Hepatocyte (in vitro differentiated cells): ENCODE measurements around the gene TMEM132A. TPM values are rescaled to one million over a fixed set of nuclear protein-coding genes. Genes with fewer than 3 reads are reported as not detected.
"Not testable (repeated sequence)": the region's sequence is repeated elsewhere in the genome, so short reads cannot be mapped to it uniquely, and the experiment has no call there.

Experiments
- DNase-seq: peaks from one replicate; pipeline ENCODE4 v3.0.0-alpha.2; 2016; ENCODE audit warnings: low spot score
- H2AFZ ChIP-seq: fragments of 200-600 bp; sonication (generic); 2 replicates; pipeline ENCODE4 v1.6.0; 2016; ENCODE audit warnings: antibody characterized with exemption, mild to moderate bottlenecking
- H3K27ac ChIP-seq: fragments of 200-600 bp; sonication (generic); 2 replicates; pipeline ENCODE4 v1.5.1; 2016; ENCODE audit warnings: mild to moderate bottlenecking
- H3K27me3 ChIP-seq: fragments of 200-600 bp; sonication (generic); 2 replicates; pipeline ENCODE4 v1.6.1; 2016
- H3K36me3 ChIP-seq: fragments of 200-600 bp; sonication (generic); replicated peaks from 2 replicates; pipeline ENCODE4 v1.5.1; 2016; ENCODE audit warnings: low read depth; ENCODE audit not compliant: insufficient read depth
- H3K4me1 ChIP-seq: fragments of 200-600 bp; sonication (generic); 2 replicates; pipeline ENCODE4 v1.5.1; 2016; ENCODE audit warnings: mild to moderate bottlenecking, moderate library complexity; ENCODE audit not compliant: insufficient read depth
- H3K4me2 ChIP-seq: fragments of 200-600 bp; sonication (generic); 2 replicates; pipeline ENCODE4 v1.6.0; 2016
- H3K4me3 ChIP-seq: fragments of 200-600 bp; sonication (generic); 2 replicates; pipeline ENCODE4 v1.5.1; 2016; ENCODE audit warnings: mild to moderate bottlenecking
- H3K79me2 ChIP-seq: fragments of 200-600 bp; sonication (generic); 2 replicates; pipeline ENCODE4 v1.6.0; 2017; ENCODE audit warnings: mild to moderate bottlenecking
- H3K9me2 ChIP-seq: fragments of 200-600 bp; sonication (generic); replicated peaks from 2 replicates; pipeline ENCODE4 v1.6.0; 2017; ENCODE audit warnings: mild to moderate bottlenecking; ENCODE audit not compliant: insufficient read depth
- H3K9me3 ChIP-seq: fragments of 200-600 bp; sonication (generic); 2 replicates; pipeline ENCODE4 v1.5.1; 2016; ENCODE audit warnings: low read depth, mild to moderate bottlenecking
- H4K20me1 ChIP-seq: fragments of 200-600 bp; sonication (generic); 2 replicates; pipeline ENCODE4 v1.6.0; 2016; ENCODE audit warnings: mild to moderate bottlenecking; ENCODE audit not compliant: insufficient read depth, poor library complexity, severe bottlenecking
- EZH2 ChIP-seq: fragments of 200-600 bp; sonication (generic); IDR thresholded peaks from 2 replicates; pipeline ENCODE4 v1.6.1; 2016; ENCODE audit warnings: antibody characterized with exemption, mild to moderate bottlenecking, borderline replicate concordance
- EZH2phosphoT487 ChIP-seq: fragments of 200-600 bp; sonication (generic); IDR thresholded peaks from one replicate; pipeline ENCODE4 v1.6.1; 2018; ENCODE audit warnings: antibody characterized with exemption, mild to moderate bottlenecking, low read depth, moderate library complexity; ENCODE audit not compliant: unreplicated experiment, severe bottlenecking
- WGBS: methylation state at CpG from one replicate; pipeline ENCODE4 v1.1.6; 2016; ENCODE audit warnings: low lambda C conversion rate; ENCODE audit errors: missing lambda C conversion rate; 5-methylcytosine and 5-hydroxymethylcytosine counted together
- polyA plus RNA-seq: library from polyadenylated mRNA; unstranded; fragments of >200 nt; fragmentation: Nextera tagmentation; extraction: Ambion mirVana; gene quantifications from 2 replicates; pipeline ENCODE4 v1.2.1, GENCODE V29; 2016
- total RNA-seq: library from RNA; depleted of rRNA; stranded (reverse); fragments of >200 nt; gene quantifications from 2 replicates; pipeline ENCODE4 v1.2.3, GENCODE V29; 2014
- TF ChIP-seq, protein P1 (sequence below): fragments of 200-600 bp; sonication (generic); IDR thresholded peaks from 2 replicates; pipeline ENCODE4 v1.5.1; 2016; ENCODE audit warnings: antibody characterized with exemption, mild to moderate bottlenecking; ENCODE audit not compliant: poor library complexity

Gene TMEM132A
- total and polyA plus RNA-seq, 2 experiments from 2014 or later = 44.3 to 98.7 TPM

DNA sequence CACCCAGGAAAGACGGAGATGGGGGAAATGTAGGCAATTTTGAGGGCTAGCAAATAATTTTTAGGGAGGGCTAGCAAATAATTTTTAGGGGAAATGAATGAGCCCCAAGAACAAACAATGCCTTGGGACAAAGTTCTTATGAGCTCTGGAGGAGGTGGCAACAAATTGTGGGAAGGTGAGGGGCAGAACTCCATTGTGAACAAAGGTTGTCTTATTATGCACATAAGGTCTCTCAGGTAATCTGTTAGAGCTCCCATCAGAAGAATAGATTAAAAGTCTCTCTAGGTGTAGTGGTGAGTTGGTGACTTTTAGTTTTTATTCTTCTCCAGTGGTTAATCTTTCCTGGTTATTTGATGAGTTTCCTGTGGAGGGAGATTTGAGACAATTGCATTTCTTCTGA lies 15.5 kb upstream of the TMEM132A start:
- no peaks in the 10 kb centered on the region for H3K9me2 ChIP-seq
- no peak overlapping the region for H3K4me3 ChIP-seq
- no peaks in the 10 kb centered on the region for H3K36me3 ChIP-seq
- no peak for DNase-seq
- TF ChIP-seq, protein P1, sequence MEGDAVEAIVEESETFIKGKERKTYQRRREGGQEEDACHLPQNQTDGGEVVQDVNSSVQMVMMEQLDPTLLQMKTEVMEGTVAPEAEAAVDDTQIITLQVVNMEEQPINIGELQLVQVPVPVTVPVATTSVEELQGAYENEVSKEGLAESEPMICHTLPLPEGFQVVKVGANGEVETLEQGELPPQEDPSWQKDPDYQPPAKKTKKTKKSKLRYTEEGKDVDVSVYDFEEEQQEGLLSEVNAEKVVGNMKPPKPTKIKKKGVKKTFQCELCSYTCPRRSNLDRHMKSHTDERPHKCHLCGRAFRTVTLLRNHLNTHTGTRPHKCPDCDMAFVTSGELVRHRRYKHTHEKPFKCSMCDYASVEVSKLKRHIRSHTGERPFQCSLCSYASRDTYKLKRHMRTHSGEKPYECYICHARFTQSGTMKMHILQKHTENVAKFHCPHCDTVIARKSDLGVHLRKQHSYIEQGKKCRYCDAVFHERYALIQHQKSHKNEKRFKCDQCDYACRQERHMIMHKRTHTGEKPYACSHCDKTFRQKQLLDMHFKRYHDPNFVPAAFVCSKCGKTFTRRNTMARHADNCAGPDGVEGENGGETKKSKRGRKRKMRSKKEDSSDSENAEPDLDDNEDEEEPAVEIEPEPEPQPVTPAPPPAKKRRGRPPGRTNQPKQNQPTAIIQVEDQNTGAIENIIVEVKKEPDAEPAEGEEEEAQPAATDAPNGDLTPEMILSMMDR = no peak
- no peak for TF ChIP-seq EZH2phosphoT487
- no peak for TF ChIP-seq EZH2
- peaks cover 14% of the 10 kb centered on the region for H3K4me1 ChIP-seq
- H3K9me3 ChIP-seq = no peaks in the 10 kb centered on the region
- H3K4me2 ChIP-seq = no peak overlapping the region
- no peak overlapping the region for H3K27ac ChIP-seq
- peaks cover 22% of the 10 kb centered on the region for H3K79me2 ChIP-seq
- H3K27me3 ChIP-seq = no peaks in the 10 kb centered on the region
- peaks cover 12% of the 10 kb centered on the region for H4K20me1 ChIP-seq
- H2AFZ ChIP-seq = no peak overlapping the region
- WGBS = 60% methylated on average over 1 of the region's 1 CpG

GRCh38 chr11:60909680-60910280 lies 14.5 kb upstream of the TMEM132A start:
- 58% methylated on average over 3 of the region's 3 CpGs for WGBS
- not testable (repeated sequence) for H3K27ac ChIP-seq

DNA sequence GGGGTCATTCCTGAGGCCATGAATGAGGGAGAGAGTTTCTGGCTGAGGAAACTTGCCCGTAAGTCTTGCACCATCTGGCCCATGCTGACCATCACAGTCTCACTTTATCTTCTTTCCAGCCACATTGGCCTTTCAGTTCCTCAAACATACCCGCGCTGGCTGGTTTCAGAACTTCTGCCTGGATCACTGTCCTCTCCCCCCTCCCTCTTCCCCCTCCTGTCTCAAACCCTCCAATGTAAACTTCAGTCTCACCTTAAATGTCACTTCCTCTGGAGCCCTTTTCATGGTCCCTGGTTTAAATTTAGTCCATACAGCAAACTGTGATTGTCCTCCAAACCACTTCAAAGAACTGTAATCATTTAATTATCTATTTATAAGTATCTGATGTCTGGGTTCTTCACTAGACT lies 14.0 kb upstream of the TMEM132A start:
- Histone ChIP-seq H4K20me1 (peaks cover under 1% of the 10 kb centered on the region), H3K9me3 (no peaks in the 10 kb centered on the region), H3K79me2 (peaks cover 12% of the 10 kb centered on the region), H3K27ac (no peak overlapping the region), H3K4me1 (peaks cover 2% of the 10 kb centered on the region), H3K36me3 (no peaks in the 10 kb centered on the region), H3K4me3 (no peak overlapping the region), H2AFZ (no peak overlapping the region), H3K27me3 (no peaks in the 10 kb centered on the region), H3K4me2 (no peak overlapping the region), H3K9me2 (no peaks in the 10 kb centered on the region)
- no peak for DNase-seq
- no peak for TF ChIP-seq EZH2
- TF ChIP-seq EZH2phosphoT487 = no peak
- TF ChIP-seq, protein P1 = no peak
- 91% methylated on average over 3 of the region's 3 CpGs for WGBS

More at GRCh38 chr11:60909680-60910280, 14.5 kb upstream of the TMEM132A start:
- H3K4me3 ChIP-seq, H3K4me2 ChIP-seq, H3K36me3 ChIP-seq, H3K9me2 ChIP-seq, H2AFZ ChIP-seq, H3K27me3 ChIP-seq, H3K4me1 ChIP-seq, H3K9me3 ChIP-seq, H4K20me1 ChIP-seq, DNase-seq: not testable (repeated sequence)
- H3K79me2 ChIP-seq = peaks cover 15% of the 10 kb centered on the region

- Histone ChIP-seq H3K36me3 (no peaks in the 10 kb centered on the region), H3K9me3 (no peaks in the 10 kb centered on the region), H4K20me1 (no peaks in the 10 kb centered on the region), H2AFZ (no peak overlapping the region), H3K9me2 (no peaks in the 10 kb centered on the region), H3K4me2 (no peak overlapping the region), H3K79me2 (peaks cover 7% of the 10 kb centered on the region), H3K27me3 (no peaks in the 10 kb centered on the region), H3K4me3 (no peak overlapping the region), H3K27ac (no peak overlapping the region), H3K4me1 (peaks cover 3% of the 10 kb centered on the region)
- TF ChIP-seq, protein P1 = no peak
- no peak for TF ChIP-seq EZH2
- TF ChIP-seq EZH2phosphoT487 = no peak
- 72% methylated on average over 5 of the region's 5 CpGs for WGBS
- no peak for DNase-seq
Measured at GRCh38 chr11:60910711-60911380, 13.4 kb upstream of the TMEM132A start.
